ENCODE results near the gene CD151.
A peak's percentile ranks its signal among the peaks of the same experiment; 100 is the strongest.

The CD151 gene

GRCh38 chr11:834371-835316 lies 1.9 kb downstream of the CD151 start:
- TF ChIP-seq CTCF (IDR thresholded peaks at IDR 0.05; ENCODE audit: low read depth, low read length, missing control alignments), result no peak
- peak overlapping the region; percentile 72 for H3K4me3 ChIP-seq (ENCODE audit: low read depth, low read length)
- in situ Hi-C loops (cut with HindIII; ENCODE audit: low sequenced_read_pairs), result no loop called here
- no peak for DNase-seq (ENCODE audit: low read depth)

GRCh38 chr11:836274-836673 lies 3.5 kb downstream of the CD151 start:
- DNase-seq (ENCODE audit: low read depth), result no peak
- in situ Hi-C loops (cut with HindIII; ENCODE audit: low sequenced_read_pairs), result no loop called here
- H3K4me3 ChIP-seq (ENCODE audit: low read depth, low read length), result no peak overlapping the region
- TF ChIP-seq CTCF (IDR thresholded peaks at IDR 0.05; ENCODE audit: low read depth, low read length, missing control alignments), result no peak

GRCh38 chr11:836700-837099 lies 3.9 kb downstream of the CD151 start:
- DNase-seq (ENCODE audit: low read depth), result no peak
- in situ Hi-C loops (cut with HindIII; ENCODE audit: low sequenced_read_pairs), result no loop called here
- H3K4me3 ChIP-seq (ENCODE audit: low read depth, low read length), result no peak overlapping the region
- TF ChIP-seq CTCF (IDR thresholded peaks at IDR 0.05; ENCODE audit: low read depth, low read length, missing control alignments), result no peak

GRCh38 chr11:837189-837989 lies 4.6 kb downstream of the CD151 start:
- in situ Hi-C loops (cut with HindIII; ENCODE audit: low sequenced_read_pairs), result no loop called here
- H3K4me3 ChIP-seq (ENCODE audit: low read depth, low read length), result no peak overlapping the region
- no peak for DNase-seq (ENCODE audit: low read depth)
- no peak for TF ChIP-seq CTCF (IDR thresholded peaks at IDR 0.05; ENCODE audit: low read depth, low read length, missing control alignments)

- no peak for TF ChIP-seq CTCF (IDR thresholded peaks at IDR 0.05; ENCODE audit: low read depth, low read length, missing control alignments)
- in situ Hi-C loops (cut with HindIII; ENCODE audit: low sequenced_read_pairs), result no loop called here
- DNase-seq (ENCODE audit: low read depth), result no peak
- no peak overlapping the region for H3K4me3 ChIP-seq (ENCODE audit: low read depth, low read length)
These were observed 5.2 kb downstream of the CD151 start for GRCh38 chr11:837990-838307.

GRCh38 chr11:838441-839279 lies 5.9 kb downstream of the CD151 start:
- DNase-seq (ENCODE audit: low read depth), result no peak
- H3K4me3 ChIP-seq (ENCODE audit: low read depth, low read length), result no peak overlapping the region
- TF ChIP-seq CTCF (IDR thresholded peaks at IDR 0.05; ENCODE audit: low read depth, low read length, missing control alignments), result peak; percentile 15
- in situ Hi-C loops (cut with HindIII; ENCODE audit: low sequenced_read_pairs), result no loop called here
